ENCODE measurements around the gene TVP23A. TPM values are rescaled to one million over a fixed set of nuclear protein-coding genes. Genes with fewer than 3 reads are reported as not detected.
A peak's percentile ranks its signal among the peaks of the same experiment; 100 is the strongest.
"Not testable (repeated sequence)": the region's sequence is repeated elsewhere in the genome, so short reads cannot be mapped to it uniquely, and the experiment has no call there.

TVP23A gene
- total RNA-seq, 1 donor from 2014 or later: 0.45 TPM

DNA sequence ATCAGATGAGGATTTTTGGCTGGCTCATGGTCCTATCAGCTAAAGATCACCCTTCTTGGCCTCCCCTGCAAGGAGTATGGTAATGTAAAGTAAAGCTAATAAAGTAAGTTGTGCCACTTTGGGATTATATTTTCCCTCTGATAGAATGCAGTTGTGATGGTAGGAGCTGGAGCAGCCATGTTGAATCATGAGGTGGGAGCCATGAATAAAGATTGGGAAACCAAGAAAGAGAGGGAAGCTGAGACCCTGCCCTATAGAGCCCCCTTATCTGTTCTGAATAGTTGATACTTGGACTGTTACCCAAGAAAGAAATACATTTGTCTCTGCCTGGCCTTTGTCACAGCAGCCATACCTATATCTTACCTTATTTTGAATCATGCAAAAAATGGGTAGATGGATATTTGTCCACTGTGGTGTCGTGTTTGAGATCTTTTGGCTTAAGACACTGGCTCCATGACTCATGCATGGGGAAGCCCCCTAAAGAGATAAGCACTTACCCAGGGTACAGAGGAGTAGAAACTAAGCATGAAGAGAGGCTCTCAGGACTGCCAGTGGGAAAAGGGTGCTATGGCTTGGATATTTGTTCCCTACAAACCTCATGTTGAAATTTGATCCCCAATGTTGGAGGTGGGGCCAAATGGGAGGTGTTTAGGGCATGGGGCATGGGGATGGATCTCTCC is 17.7 kb upstream of the TVP23A start:
- DNase-seq (ENCODE audit: low spot score): no peak

DNA sequence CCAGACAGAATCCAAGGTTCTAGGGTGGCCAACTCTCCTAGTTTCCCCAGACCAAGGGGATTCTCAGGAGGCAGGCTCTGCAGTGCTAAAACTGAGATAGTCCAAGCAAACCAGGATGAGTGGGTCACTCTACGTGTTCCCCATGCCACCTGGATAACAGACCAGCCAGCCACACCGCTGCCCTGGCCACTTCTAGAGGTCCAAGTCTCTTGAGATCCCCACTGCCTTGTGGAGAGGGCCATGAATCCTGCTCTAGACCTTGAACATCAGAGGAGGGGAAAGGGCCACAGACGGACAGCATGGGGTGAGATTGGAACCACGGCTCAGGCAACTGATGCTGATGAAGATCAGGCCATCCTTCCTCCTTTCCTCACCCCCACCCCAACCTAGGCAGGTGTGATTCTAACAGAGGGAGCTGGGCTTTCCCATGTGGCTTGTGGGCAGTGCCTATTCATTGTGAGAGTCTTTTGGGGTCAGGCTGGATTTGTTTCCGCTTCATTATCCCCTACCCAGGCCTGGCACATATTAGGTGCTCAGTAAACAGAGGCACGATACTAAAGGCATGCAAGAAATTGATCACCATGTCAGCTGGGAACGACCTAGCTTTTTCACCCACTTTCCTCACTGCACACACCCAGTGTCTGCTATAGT is 16.8 kb upstream of the TVP23A start:
- no peak for DNase-seq (ENCODE audit: low spot score)

DNA sequence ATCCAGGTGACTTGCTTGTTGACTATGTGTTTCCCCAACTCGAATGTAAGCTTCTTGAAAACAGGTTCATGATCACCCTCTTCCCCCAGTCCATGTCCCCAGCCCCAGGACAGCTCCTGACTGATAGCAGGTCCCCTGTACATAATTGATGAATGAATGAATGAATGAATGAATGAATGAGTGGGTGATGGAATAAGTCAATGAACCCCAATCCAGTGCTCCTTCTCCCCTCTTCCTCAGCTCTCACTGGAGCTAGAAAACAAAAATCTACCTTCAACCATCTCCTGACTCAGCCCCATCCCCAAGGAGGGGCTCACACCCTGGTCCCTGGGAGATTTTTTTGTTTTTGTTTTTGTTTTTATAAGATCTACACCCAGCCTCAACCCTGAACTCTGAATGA is 16.2 kb upstream of the TVP23A start:
- no peak for DNase-seq (ENCODE audit: low spot score)

DNA sequence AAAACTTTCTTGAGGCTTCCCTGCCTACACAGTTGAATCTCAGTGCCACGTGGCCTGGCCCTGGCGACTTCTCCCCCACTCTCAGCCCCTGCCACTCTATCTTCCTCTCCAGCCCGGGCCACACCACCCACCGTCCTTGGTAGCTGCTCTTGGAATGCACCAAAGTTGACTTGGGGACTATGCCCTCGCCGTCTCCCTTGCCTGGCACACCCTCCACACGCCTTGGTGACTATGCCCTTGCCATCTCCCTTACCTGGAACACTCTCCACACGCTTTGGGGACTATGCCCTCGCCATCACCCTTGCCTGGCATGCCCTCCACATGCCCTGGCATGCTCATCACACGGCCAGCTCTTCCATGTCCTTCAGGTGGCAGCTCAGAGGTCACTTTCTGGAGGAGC is 15.5 kb upstream of the TVP23A start:
- no peak for DNase-seq (ENCODE audit: low spot score)

DNA sequence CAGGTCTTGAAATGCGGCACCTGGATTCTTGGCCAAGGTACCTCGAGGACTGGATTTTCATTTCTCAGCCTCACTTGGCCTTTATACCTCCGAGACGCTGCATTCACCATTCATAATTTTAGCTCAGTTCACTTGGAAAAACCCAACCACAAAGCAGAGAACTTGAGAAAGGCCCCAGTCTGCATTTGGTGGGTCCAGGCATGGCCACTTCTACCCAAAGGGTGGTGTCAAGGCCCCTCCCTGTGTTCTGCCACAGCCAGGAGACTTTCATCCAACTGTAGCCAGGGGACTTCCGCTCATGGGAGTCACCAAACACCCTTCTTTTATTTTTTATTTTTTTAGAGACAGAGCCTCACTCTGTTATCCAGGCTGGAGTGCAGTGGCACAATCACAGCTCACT is 14.7 kb upstream of the TVP23A start:
- DNase-seq (ENCODE audit: low spot score): no peak

DNA sequence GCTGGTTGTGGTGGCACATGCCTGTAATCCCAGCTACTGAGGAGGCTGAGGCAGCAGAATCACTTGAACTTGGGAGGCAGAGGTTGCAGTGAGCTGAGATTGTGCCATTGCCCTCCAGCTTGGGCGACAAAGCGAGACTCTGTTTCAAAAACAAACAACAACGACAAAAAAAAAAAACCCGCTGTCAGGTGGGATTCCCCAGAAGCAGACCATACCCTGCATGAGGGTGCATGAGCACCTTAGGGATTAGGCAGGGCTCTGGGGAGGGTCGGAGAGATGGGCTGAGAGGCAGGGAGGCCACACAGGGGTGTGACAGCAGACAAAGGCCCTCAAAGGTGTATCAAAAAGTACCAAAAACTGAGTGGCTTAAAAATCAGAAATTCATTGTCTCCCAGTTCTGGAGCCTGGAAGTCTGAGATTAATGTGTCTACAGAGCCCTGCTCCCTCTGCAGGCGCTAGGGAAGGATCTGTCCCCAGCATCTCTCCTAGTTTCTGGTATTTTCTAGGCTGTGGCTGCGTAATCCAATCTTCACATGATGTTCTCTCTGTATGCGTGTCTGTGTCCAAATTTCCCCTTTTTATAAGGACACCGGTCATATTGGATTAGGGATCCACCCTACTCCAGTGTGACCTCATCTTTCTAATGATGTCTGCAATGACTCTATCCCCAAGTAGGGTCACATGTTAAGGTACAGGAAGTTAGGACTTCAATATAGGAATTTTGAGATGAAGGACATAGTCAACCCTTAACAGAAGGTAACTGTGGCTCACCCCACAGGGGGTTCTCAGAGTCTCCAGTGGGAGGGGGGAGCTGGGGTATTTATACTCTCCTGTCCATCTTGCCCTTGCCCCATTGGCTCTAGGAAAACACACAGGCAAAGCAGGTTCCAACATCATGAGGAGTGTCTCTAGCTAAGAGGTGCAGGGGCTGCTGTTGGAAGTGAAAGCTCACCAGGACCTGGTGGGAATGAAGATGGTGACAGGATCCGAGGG is 13.6 kb upstream of the TVP23A start:
- no peak for DNase-seq (ENCODE audit: low spot score)

DNA sequence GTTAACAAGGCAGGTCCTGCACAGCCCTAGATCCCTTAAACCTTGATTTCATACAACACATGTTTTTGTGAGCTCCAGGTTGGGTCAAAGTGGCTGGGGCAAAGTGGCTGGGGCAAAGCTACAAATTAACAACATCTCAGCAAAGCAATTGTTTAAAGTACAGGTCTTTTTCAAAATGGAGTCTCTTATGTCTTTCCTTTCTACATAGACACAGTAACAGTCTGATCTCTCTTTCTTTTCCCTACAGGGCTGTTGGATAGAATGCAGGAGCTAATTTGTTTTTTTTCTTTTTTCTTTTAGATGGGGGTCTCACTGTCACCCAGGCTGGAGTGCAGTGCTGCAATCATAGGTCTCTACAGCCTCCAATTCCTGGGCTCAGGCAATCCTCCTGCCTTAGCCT is 11.6 kb upstream of the TVP23A start:
- not testable (repeated sequence) for DNase-seq (ENCODE audit: low spot score)

DNA sequence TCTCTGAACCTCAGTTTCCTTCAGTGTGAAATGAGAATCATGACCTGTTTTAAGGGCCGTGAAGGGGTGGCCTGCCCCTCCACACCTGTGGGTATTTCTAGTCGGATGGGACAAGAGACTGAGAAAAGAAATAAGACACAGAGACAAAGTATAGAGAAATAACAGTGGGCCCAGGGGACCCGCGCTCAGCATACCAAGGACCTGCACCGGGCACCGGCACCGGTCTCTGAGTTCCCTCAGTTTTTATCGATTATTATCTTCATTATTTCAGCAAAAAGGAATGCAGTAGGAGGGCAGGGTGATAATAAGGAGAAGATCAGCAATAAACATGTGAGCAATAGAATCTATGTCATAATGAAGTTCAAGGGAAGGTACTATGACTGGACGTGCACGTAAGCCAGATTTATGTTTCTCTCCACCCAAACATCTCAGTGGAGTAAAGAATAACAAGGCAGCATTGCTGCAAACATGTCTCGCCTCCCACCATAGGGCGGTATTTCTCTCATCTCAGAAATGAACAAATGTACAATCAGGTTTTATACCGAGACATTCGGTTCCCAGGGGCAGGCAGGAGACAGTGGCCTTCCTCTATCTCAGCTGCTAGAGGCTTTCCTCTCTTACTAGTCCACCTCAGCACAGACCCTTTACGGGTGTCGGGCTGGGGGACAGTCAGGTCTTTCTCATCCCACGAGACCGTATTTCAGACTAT is 10.9 kb upstream of the TVP23A start:
- not testable (repeated sequence) for DNase-seq (ENCODE audit: low spot score)

DNA sequence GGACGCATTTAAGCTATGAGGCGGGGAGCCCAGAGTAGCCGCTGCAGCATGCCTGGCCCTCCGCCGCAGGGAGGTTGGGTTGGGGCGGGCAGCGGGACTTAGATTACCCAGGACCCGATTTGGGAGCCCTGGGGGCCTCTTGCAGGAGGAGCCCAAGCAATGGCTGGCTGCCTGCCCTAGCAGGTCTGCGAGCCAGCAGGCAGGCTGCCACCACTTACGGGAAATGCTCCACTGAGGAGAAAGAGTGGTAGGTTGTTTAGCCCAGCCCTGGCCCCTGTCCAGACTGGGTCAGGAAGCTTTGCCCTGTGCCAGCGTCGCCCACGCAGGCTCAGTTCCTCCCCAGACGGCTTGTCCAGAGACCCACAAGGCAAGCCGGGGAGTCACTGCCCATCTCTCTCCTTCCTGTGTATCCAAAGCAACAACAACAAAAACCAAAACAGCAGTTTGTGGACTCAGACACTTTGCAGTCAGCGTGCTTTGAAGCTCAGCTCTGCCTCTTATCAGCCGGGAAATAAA is 10.3 kb upstream of the TVP23A start:
- peak; percentile 98 for DNase-seq (ENCODE audit: low spot score)

DNA sequence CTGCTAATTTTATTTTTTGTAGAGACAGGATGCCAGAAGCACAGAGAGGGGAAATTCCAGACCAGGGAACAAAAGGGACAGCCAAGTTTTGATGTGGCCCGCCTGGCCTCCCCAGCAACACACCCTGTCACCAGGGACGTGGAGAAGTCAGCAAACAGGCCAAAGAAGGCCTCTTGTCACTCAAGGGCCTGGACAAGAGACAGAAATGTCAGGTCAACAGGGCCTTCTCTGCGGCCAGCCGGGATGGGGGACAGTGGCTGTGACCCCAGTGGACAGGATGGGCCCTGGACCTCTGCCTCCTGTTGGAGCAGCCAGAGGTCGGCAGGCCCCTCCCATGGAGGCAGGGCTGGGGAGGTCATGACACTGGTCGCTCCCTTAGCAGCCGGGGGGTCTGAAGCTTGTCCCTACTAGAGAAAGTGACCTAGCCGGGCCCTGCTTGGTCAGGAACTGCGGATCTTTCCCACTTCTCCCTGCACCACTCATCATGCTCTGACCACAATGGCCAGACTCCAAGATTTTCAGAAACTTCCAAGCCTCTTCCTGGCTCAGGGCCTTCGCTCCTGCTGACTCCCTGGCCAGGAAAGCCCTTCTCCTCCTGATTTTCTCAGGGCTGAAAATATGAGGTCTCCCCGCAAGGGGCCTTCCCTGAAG is 9.2 kb upstream of the TVP23A start:
- no peak for DNase-seq (ENCODE audit: low spot score)

DNA sequence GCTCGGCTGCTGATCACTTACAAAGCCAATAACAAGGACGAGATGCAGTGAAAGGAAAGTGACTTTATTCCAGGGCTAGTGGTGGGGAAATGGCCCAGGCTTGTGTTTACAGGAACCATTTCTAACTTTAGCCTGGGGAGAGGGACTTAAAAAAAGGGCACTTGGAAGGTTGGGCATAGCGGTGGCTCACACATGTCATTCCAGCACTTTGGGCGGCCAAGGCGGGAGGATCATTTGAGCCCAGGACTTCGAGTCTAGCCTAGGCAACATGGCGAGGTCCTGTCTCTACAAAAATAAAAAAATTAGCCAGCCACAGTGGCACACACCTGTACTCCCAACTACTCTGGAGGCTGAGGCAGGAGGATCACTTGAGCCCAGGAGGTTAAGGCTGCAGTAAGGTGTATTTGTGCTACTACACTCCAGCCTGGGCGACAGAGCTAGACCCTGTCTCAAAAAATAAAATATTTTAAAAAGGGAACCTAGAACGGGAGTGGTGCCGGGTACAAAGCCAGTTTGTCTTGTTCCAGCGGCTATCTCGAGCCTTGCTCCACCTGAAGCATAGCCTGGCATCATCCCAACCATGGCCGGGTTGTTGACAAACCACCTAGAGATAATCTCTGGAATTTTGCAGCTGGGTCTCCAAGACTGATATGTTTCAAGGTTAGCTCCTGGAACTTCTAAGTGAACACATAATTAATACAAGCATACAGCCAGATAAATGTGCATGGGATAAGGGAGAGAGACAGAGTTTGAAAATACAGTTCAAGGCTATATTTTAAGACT is 5.7 kb upstream of the TVP23A start:
- DNase-seq (ENCODE audit: low spot score): no peak

DNA sequence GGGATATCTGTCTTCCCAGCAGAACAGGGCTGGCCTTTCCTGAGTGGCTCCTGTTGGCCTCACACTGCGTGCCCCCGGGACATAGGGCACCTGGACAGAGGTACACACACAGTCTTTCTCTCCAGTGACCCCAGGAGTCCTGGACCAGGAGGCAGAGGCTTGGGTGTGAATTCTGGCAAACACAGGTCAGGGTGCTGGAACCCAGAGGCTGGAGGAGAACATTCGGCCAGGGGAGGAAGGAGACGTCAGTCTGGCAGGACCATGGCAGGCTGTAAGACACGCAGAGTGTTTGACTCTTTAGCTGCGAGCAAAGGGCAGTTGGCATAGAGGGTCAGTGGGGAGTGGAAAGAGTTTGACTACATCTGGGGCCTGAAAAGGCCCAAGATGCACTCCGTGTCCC is 4.1 kb upstream of the TVP23A start:
- DNase-seq (ENCODE audit: low spot score): no peak

DNA sequence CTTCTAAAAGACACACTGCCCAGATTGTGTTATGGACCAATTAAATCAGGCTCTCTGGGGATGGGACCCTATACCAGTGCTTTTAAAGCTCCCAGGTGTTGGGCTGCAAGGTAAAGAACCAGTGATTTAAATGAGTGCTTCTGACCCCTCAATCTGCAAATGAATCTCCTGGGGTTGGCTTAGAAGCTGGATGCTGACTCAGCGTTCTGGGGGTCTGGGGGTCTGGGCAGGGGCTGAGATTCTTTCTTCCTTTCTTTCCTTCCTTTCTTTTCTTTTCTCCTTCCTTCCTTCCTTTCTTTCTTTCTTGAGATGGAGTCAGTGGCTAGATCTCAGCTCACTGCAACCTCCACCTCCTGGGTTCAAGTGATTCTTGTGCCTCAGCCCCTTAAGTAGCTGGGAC is 2.0 kb upstream of the TVP23A start:
- no peak for DNase-seq (ENCODE audit: low spot score)

DNA sequence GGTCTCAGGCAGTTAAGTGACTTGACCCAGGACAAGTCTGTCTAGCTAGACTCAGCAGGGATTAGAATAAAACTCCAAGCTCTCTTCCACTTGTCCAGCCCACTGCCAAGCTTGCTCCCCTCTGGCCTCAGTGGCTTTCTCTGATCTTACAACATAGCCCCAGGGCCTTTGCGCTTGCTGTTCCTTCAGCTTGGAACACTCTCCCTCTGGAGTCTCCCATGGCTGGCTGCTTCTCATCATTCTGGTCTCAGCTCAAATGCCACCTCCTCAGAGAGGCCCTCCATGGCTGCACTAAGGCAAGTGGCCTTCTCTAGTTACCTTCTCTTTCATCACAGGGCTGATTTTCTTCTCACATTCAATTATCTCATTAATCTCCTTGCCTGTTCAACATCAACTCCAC is 1.1 kb downstream of the TVP23A start:
- no peak for DNase-seq (ENCODE audit: low spot score)

DNA sequence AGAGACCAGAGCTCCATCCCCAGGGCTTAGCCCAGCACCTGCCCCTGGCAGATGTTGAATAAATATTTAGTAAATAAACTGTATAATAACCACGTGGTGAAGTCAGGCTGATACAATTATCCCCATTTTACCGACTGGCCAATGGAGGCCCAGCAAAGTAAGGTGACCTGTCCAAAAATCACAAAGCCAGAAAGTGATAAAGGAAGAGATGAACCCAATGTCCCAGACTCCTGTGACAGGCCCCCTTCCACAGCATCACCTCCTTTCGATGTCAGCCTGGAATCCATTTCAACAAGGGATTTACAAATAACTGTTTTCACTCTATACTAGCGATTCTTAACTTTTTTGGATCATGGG is 5.5 kb downstream of the TVP23A start:
- no peak for DNase-seq (ENCODE audit: low spot score)

DNA sequence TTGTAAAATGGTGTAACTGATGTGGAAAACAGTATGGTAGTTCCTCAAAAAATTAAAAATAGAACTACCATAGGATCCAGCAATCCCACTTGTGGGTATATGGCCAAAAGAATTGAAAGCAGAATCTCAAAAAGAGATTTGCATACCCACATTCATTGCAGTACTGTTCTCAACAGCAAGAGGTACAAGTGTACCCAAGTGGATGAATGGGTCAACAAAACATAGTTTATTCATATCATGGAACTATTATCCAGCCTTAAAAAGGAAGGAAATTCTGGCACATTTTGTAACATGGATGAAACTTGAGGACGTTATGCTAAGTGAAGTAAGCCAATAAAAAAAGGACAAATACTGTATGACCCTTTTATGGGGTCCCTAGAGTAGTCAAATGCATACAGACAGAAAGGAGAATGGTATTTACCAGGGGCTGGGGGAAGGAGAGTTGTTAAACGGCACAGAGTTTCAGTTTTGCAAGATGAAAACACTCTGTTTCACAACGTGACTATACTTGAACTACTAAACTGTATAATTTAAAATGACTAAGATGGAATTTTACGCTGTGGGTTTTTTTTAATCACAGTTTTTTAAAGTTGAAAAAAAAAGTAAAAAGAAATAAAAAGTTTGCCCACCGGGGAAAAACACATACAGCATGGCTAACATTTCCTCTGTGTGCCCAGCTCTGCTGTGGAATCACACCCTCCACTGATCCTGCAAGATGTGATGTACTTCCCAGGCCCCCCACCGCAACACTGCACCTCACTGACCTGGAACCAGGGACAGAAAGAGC is 6.1 kb downstream of the TVP23A start:
- no peak for DNase-seq (ENCODE audit: low spot score)

DNA sequence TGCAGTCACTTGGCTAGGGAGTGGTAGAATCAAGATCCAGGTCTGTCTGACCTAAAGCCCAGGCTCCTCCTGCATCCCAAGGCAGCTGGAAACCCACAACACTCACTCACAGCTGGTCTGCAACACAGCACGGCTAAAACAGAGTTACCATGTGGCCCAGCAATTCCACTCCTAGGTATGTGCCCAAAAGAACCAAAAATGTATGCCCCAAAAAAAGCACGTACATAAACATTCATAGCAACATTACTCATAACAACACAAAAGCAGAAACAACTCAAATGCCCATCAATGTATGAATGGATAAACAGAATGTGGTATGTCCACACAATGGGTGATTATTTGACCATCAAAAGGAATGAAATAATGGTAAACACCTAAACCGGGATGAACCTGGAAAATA is 8.9 kb downstream of the TVP23A start:
- DNase-seq (ENCODE audit: low spot score): no peak

DNA sequence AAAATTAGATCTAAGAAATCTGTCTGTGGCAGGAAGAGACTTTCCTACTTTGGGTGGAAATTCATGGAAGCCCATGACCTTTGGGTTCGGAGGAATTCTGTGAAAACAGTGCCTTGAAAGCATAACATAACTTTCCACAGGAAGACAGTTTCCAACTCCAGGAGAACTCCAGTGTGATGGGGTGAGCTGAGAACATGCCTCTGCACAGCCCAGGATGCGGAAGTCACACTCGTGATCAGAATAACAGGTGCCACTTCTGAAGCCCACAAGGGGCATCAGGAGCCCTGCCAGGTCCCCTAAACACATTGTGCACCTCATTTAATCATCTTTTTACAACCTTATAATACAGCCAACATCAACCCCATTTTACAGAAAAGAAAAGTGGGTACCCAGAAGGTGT is 9.7 kb downstream of the TVP23A start:
- no peak for DNase-seq (ENCODE audit: low spot score)

DNA sequence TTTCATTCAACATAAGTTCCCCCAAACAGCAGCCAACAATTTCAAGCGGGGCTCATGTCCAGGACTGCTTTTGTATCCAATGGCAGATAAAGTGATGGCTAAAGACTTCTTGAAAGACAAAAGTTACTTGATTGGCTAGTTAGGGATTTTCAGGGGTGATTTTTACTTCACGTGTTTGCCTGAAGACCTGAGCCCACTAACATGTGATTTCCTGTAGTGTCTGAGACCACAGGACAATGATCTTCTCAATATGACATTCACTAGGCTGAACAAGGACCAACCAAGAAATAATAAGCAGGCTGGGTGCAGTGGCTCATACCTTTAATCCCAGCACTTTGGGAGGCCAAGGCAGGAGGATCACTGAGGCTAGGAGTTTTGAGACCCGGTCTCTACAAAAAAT is 10.4 kb downstream of the TVP23A start:
- no peak for DNase-seq (ENCODE audit: low spot score)

Measured in mesenteric fat pad (tissue), 1 donor.